ENCODE measurements around the gene SYT14.
"Not testable (repeated sequence)": the region's sequence is repeated elsewhere in the genome, so short reads cannot be mapped to it uniquely, and the experiment has no call there.

SYT14 gene

DNA sequence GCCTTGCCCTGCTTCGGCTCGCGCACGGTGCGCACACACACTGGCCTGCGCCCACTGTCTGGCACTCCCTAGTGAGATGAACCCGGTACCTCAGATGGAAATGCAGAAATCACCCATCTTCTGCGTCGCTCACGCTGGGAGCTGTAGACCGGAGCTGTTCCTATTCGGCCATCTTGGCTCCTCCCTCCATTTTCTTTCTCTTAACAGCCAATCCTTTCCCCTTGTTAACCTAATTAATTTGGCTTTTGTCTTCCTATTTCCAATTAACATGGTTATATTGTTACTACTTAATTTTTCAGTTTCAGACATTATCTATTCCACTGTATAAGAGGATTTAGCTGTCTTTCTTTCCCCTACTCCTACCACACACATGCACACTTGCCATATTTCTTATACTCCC lies 18.4 kb upstream of the SYT14 start:
- H3K27ac Mint-ChIP-seq; H3K4me1 Mint-ChIP-seq (ENCODE audit: low read depth); H3K4me3 Mint-ChIP-seq; H3K27me3 Mint-ChIP-seq; H3K36me3 Mint-ChIP-seq (ENCODE audit: low read depth); H3K9me3 Mint-ChIP-seq: not testable (repeated sequence)

GRCh38 chr1:209920844-209921243 lies 17.2 kb upstream of the SYT14 start:
- Mint-ChIP-seq H3K27ac (no peak overlapping the region), H3K4me3 (no peak overlapping the region), H3K27me3 (peaks cover 10% of the 10 kb centered on the region), H3K9me3 (peaks cover 7% of the 10 kb centered on the region), H3K36me3 (ENCODE audit: low read depth) (no peaks in the 10 kb centered on the region), H3K4me1 (ENCODE audit: low read depth) (no peaks in the 10 kb centered on the region)

DNA sequence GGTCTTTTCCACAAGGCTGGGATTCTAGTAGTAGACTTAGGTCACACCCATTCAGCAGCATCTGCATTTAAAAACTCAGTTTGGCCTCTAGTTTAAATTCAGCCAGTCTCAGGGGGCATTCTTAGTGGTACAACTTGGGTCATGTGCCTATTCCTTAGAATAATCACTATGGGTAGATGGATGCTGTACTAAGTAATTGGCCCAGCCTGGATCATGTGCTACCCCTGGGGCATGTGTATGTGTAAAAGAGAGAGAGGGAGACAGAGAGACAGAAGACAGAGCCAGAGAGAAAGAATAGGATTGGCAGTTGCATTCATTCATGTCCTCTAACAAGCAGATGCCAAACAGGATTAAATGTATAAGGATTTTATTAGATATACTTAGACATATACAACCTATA lies 13.6 kb upstream of the SYT14 start:
- Mint-ChIP-seq H3K4me1 (ENCODE audit: low read depth) (no peaks in the 10 kb centered on the region), H3K27me3 (peaks cover 10% of the 10 kb centered on the region), H3K27ac (no peak overlapping the region), H3K9me3 (peaks cover 7% of the 10 kb centered on the region), H3K36me3 (ENCODE audit: low read depth) (no peaks in the 10 kb centered on the region), H3K4me3 (no peak overlapping the region)

DNA sequence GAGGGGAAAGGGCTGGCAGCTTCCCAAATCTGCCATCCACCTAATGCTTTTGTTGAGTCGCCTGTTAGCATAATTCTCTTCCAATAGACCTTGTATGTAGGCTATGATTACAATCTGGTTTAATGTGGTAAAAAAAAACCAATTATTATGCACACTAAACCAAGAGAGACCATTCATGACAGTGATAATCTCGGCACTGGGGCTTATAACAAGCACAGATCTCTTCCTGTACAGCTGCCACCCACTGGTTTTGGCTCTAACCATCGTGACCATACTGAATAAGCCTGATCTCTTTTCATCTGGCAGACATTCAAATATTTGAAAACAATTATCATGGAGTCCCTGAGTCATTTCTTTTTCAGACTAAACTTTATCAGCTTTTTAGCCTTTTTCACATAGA lies 12.0 kb upstream of the SYT14 start:
- H3K27ac Mint-ChIP-seq: no peak overlapping the region
- H3K4me1 Mint-ChIP-seq (ENCODE audit: low read depth): no peaks in the 10 kb centered on the region
- H3K36me3 Mint-ChIP-seq (ENCODE audit: low read depth): no peaks in the 10 kb centered on the region
- H3K9me3 Mint-ChIP-seq: no peaks in the 10 kb centered on the region
- peaks cover 5% of the 10 kb centered on the region for H3K27me3 Mint-ChIP-seq
- H3K4me3 Mint-ChIP-seq: no peak overlapping the region

DNA sequence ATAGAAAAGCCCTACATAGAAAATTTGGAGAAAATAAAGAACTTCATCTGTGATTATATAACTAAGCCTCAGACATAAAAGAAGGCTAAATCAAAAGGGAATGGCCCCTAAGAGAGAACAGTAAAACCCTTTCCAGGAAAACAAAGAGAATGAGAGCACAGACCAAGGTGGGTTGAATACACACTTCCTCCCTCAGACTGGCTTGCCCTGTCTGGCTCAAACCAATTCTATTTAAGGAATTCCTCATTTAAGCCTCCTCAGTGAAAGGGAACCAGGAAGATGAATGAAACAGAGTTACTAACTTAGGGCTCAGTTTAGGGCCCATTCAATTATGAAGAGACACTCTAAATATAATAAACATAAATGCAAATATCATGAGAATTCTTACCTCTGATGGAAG lies 10.6 kb upstream of the SYT14 start:
- peaks cover 6% of the 10 kb centered on the region for H3K27me3 Mint-ChIP-seq
- H3K4me3 Mint-ChIP-seq: no peak overlapping the region
- no peaks in the 10 kb centered on the region for H3K9me3 Mint-ChIP-seq
- no peaks in the 10 kb centered on the region for H3K4me1 Mint-ChIP-seq (ENCODE audit: low read depth)
- no peak overlapping the region for H3K27ac Mint-ChIP-seq
- no peaks in the 10 kb centered on the region for H3K36me3 Mint-ChIP-seq (ENCODE audit: low read depth)

GRCh38 chr1:209929751-209930150 lies 8.3 kb upstream of the SYT14 start:
- no peaks in the 10 kb centered on the region for H3K9me3 Mint-ChIP-seq
- H3K4me3 Mint-ChIP-seq: no peak overlapping the region

GRCh38 chr1:209931141-209931540 lies 6.9 kb upstream of the SYT14 start:
- Mint-ChIP-seq H3K4me3 (no peak overlapping the region), H3K27me3 (peaks cover 18% of the 10 kb centered on the region), H3K27ac (no peak overlapping the region), H3K36me3 (ENCODE audit: low read depth) (no peaks in the 10 kb centered on the region), H3K9me3 (no peaks in the 10 kb centered on the region), H3K4me1 (ENCODE audit: low read depth) (no peaks in the 10 kb centered on the region)

More at GRCh38 chr1:209929751-209930150, 8.3 kb upstream of the SYT14 start:
- peaks cover 18% of the 10 kb centered on the region for H3K27me3 Mint-ChIP-seq
- H3K27ac Mint-ChIP-seq: no peak overlapping the region
- H3K36me3 Mint-ChIP-seq (ENCODE audit: low read depth): no peaks in the 10 kb centered on the region
- H3K4me1 Mint-ChIP-seq (ENCODE audit: low read depth): no peaks in the 10 kb centered on the region

DNA sequence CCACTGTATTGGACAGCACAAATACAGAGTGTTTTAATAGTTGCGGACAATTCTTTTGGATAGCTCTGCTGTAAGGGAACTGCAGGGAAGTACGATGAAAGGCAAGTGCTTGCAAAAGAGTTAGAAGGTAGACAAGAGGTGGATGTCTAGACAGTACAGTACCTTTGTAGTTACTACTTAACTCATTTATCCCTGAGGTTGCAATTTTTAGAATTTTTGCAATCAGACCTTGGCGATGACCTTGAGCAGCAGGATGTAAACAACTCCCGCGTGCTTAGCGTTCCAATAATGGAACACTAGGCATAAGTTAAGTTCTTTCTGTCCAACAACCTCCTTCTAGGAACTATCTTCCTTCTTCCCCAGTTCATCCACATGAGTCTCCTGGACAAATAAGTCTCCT lies 1.9 kb upstream of the SYT14 start:
- no peak overlapping the region for H3K27ac Mint-ChIP-seq
- no peaks in the 10 kb centered on the region for H3K9me3 Mint-ChIP-seq
- peaks cover 59% of the 10 kb centered on the region for H3K27me3 Mint-ChIP-seq
- peaks cover 15% of the 10 kb centered on the region for H3K4me1 Mint-ChIP-seq (ENCODE audit: low read depth)
- peaks cover 5% of the 10 kb centered on the region for H3K36me3 Mint-ChIP-seq (ENCODE audit: low read depth)
- no peak overlapping the region for H3K4me3 Mint-ChIP-seq

- no peak overlapping the region for H3K4me3 Mint-ChIP-seq
- no peaks in the 10 kb centered on the region for H3K36me3 Mint-ChIP-seq (ENCODE audit: low read depth)
- no peaks in the 10 kb centered on the region for H3K9me3 Mint-ChIP-seq
- H3K27ac Mint-ChIP-seq: no peak overlapping the region
- peaks cover 24% of the 10 kb centered on the region for H3K27me3 Mint-ChIP-seq
- no peaks in the 10 kb centered on the region for H3K4me1 Mint-ChIP-seq (ENCODE audit: low read depth)
These were observed 7.4 kb downstream of the SYT14 start for GRCh38 chr1:209945377-209945776.

- H3K9me3 Mint-ChIP-seq: no peaks in the 10 kb centered on the region
- no peaks in the 10 kb centered on the region for H3K36me3 Mint-ChIP-seq (ENCODE audit: low read depth)
- peaks cover 8% of the 10 kb centered on the region for H3K27me3 Mint-ChIP-seq
- H3K27ac Mint-ChIP-seq: no peak overlapping the region
- no peak overlapping the region for H3K4me3 Mint-ChIP-seq
- no peaks in the 10 kb centered on the region for H3K4me1 Mint-ChIP-seq (ENCODE audit: low read depth)
These were observed 10.1 kb downstream of the SYT14 start for GRCh38 chr1:209948155-209948554.

- Mint-ChIP-seq H3K27me3 (peaks cover 22% of the 10 kb centered on the region), H3K4me1 (ENCODE audit: low read depth) (no peaks in the 10 kb centered on the region), H3K4me3 (no peak overlapping the region), H3K36me3 (ENCODE audit: low read depth) (no peaks in the 10 kb centered on the region), H3K9me3 (no peaks in the 10 kb centered on the region), H3K27ac (no peak overlapping the region)
These were observed 18.1 kb downstream of the SYT14 start for GRCh38 chr1:209956116-209956515.

GRCh38 chr1:209959623-209960022 lies 21.6 kb downstream of the SYT14 start:
- no peak overlapping the region for H3K4me3 Mint-ChIP-seq
- H3K9me3 Mint-ChIP-seq: no peaks in the 10 kb centered on the region
- H3K4me1 Mint-ChIP-seq (ENCODE audit: low read depth): no peaks in the 10 kb centered on the region
- peaks cover 21% of the 10 kb centered on the region for H3K27me3 Mint-ChIP-seq
- H3K27ac Mint-ChIP-seq: no peak overlapping the region
- no peaks in the 10 kb centered on the region for H3K36me3 Mint-ChIP-seq (ENCODE audit: low read depth)

DNA sequence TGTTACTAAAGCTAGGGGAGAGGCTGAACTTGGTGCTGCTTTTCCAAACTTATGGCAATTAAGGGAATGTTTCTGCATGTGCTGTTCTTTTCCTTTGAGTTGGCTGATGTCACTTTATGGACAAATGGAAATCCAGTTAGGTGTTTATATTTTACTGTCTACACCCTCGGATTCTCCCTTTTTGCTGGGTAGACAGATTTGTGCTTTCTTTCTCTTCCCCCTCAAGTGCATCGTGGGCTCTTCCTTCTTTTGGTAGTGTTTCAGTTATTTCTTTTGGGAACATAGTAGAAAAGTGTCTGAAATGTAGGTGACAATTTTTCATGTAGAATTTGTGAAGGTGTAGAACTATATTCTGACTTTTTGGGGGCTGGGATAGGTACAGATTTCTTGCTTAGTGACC lies 22.9 kb downstream of the SYT14 start:
- Mint-ChIP-seq H3K9me3 (no peaks in the 10 kb centered on the region), H3K36me3 (ENCODE audit: low read depth) (no peaks in the 10 kb centered on the region), H3K4me3 (no peak overlapping the region), H3K4me1 (ENCODE audit: low read depth) (no peaks in the 10 kb centered on the region), H3K27me3 (peaks cover 15% of the 10 kb centered on the region), H3K27ac (no peak overlapping the region)

DNA sequence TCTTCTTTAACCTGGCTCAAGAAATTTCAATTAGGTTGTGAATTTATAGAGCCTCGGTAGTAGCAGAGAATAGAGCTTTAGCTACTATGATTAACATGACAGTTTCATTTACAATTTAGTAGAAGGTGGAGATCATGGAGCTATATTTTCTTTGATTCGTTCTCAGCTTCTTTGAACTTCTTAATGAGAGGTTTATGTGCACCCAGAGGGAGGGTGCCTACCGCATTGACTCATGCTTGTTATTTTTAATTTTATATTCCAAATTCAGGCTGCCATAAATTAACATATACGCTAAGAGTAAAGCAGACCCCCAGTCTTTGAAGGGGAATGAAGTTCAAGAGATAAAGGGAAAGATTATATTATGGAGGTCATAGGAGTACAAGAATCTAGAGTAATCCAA lies 24.4 kb downstream of the SYT14 start:
- Mint-ChIP-seq H3K9me3 (no peaks in the 10 kb centered on the region), H3K27ac (no peak overlapping the region), H3K36me3 (ENCODE audit: low read depth) (no peaks in the 10 kb centered on the region), H3K4me1 (ENCODE audit: low read depth) (no peaks in the 10 kb centered on the region), H3K27me3 (peaks cover 19% of the 10 kb centered on the region), H3K4me3 (no peak overlapping the region)

DNA sequence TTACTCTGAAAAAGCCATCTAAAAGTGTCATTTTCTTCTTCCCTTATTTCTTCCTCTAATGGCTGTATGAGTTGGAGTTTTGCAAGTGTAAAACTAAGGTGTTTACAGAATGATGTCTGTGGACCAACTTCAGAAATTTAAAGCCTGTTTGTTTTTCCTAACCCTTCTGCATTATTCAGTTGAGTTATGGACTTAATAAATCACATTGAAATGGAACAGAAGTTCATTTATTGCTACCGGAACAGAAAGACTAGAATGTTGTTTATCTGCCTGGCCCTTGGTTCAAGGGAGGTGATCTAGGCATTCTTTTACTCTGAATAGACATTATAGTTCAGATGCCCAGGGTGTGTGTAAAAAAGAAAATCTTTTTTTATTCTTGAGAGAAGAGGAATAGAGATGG lies 24.8 kb downstream of the SYT14 start:
- Mint-ChIP-seq H3K27ac (no peak overlapping the region), H3K9me3 (no peaks in the 10 kb centered on the region), H3K36me3 (ENCODE audit: low read depth) (no peaks in the 10 kb centered on the region), H3K4me3 (no peak overlapping the region), H3K27me3 (peaks cover 16% of the 10 kb centered on the region), H3K4me1 (ENCODE audit: low read depth) (no peaks in the 10 kb centered on the region)

DNA sequence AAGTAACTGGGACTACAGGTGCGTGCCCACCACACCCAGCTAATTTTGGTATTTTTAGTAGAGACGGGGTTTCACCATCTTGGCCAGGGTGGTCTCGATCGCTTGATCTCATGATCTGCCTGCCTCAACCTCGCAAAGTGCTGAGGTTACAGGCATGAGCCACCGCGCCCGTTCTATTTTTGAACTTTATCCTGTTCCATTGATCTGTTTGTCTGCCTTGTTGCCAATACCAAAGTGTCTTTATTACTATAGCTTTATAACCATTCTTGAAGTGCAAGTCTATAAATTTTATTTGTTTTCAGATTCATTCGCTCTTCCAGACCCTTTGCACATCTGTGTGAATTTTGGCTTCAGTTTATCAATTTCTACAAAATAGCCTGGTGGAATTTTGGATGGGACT lies 28.0 kb downstream of the SYT14 start:
- no peak overlapping the region for H3K27ac Mint-ChIP-seq
- no peaks in the 10 kb centered on the region for H3K9me3 Mint-ChIP-seq
- no peak overlapping the region for H3K4me3 Mint-ChIP-seq
- H3K27me3 Mint-ChIP-seq: peaks cover 6% of the 10 kb centered on the region
- H3K36me3 Mint-ChIP-seq (ENCODE audit: low read depth): no peaks in the 10 kb centered on the region
- no peaks in the 10 kb centered on the region for H3K4me1 Mint-ChIP-seq (ENCODE audit: low read depth)

- not testable (repeated sequence) for H3K27ac Mint-ChIP-seq; H3K4me1 Mint-ChIP-seq (ENCODE audit: low read depth); H3K36me3 Mint-ChIP-seq (ENCODE audit: low read depth); H3K4me3 Mint-ChIP-seq; H3K9me3 Mint-ChIP-seq; H3K27me3 Mint-ChIP-seq
These were observed 40.7 kb downstream of the SYT14 start for GRCh38 chr1:209978721-209979120.

Measured in stimulated activated naive CD8-positive, alpha-beta T cell treated with anti-CD3 and anti-CD28 coated beads, Interleukin-15, Interleukin-2, amounts not matched to agents 100 ng/mL and 50 ng/mL, for 24 hours (primary cell).